ENCODE data around the gene CMC2. TPM values are rescaled to one million over a fixed set of nuclear protein-coding genes. Genes with fewer than 3 reads are reported as not detected.
A peak's percentile ranks its signal among the peaks of the same experiment; 100 is the strongest.

The CMC2 gene
- total and polyA plus RNA-seq, 2 of the 13 experiments (the other 11 are each of a cell fraction or from before 2014, with no cell fraction given): 116 to 129 TPM

- TF ChIP-seq SKIL (CRISPR knock-in tag; IDR thresholded peaks at IDR 0.05; ENCODE audit: borderline replicate concordance) (no peak), ZNF460 (CRISPR knock-in tag; IDR thresholded peaks at IDR 0.05; ENCODE audit: borderline replicate concordance) (no peak), ZNF713 (CRISPR knock-in tag; IDR thresholded peaks at IDR 0.05) (no peak), NFRKB (IDR thresholded peaks at IDR 0.05) (no peak), ZNF264 (CRISPR knock-in tag; IDR thresholded peaks at IDR 0.05) (peak; percentile 18; the same call in 1 of the 2 replicates), ZNF788 (CRISPR knock-in tag; IDR thresholded peaks at IDR 0.05; ENCODE audit: borderline replicate concordance) (no peak), CSRNP2 (CRISPR knock-in tag; conservative IDR thresholded peaks at IDR 0.05; ENCODE audit: low read depth) (no peak), YY1 (IDR thresholded peaks at IDR 0.05; ENCODE audit: insufficient read depth, insufficient replicate concordance, low read depth, low read length) (peak; percentile 5), PLSCR1 (CRISPR knock-in tag; IDR thresholded peaks at IDR 0.05; ENCODE audit: borderline replicate concordance) (no peak), ZBTB8A (CRISPR knock-in tag; IDR thresholded peaks at IDR 0.05; ENCODE audit: borderline replicate concordance, low read depth) (no peak; the same call in 1 of the 2 replicates), ZKSCAN5 (CRISPR knock-in tag; IDR thresholded peaks at IDR 0.05) (0 out of 2 replicates have a peak, but pooled peaks have one; percentile 47), ZNF552 (CRISPR knock-in tag; IDR thresholded peaks at IDR 0.05; ENCODE audit: borderline replicate concordance) (no peak), TAF1 (CRISPR knock-in tag; IDR thresholded peaks at IDR 0.05) (no peak), ZBTB34 (CRISPR knock-in tag; IDR thresholded peaks at IDR 0.05) (no peak; the same call in 1 of the 2 replicates), ZNF205 (CRISPR knock-in tag; IDR thresholded peaks at IDR 0.05) (peak; percentile 71; the same call in 1 of the 2 replicates), CSRNP1 (CRISPR knock-in tag; IDR thresholded peaks at IDR 0.05) (peak; percentile 17; the same call in 1 of the 2 replicates), DR1 (CRISPR knock-in tag; IDR thresholded peaks at IDR 0.05) (no peak), ZNF326 (CRISPR knock-in tag; IDR thresholded peaks at IDR 0.05; ENCODE audit: borderline replicate concordance) (no peak), ZNF784 (CRISPR knock-in tag; IDR thresholded peaks at IDR 0.05; ENCODE audit: borderline replicate concordance) (peak; percentile 74; the same call in 1 of the 2 replicates)
Measured at GRCh38 chr16:80931801-80932707, 74.6 kb downstream of the CMC2 start (continued).
